ENCODE measurements around the gene DIP2C. TPM values are rescaled to one million over a fixed set of nuclear protein-coding genes. Genes with fewer than 3 reads are reported as not detected.

Gene DIP2C
- polyA plus RNA-seq, 3 donors = 0.11 TPM; not detected in 2

DNA sequence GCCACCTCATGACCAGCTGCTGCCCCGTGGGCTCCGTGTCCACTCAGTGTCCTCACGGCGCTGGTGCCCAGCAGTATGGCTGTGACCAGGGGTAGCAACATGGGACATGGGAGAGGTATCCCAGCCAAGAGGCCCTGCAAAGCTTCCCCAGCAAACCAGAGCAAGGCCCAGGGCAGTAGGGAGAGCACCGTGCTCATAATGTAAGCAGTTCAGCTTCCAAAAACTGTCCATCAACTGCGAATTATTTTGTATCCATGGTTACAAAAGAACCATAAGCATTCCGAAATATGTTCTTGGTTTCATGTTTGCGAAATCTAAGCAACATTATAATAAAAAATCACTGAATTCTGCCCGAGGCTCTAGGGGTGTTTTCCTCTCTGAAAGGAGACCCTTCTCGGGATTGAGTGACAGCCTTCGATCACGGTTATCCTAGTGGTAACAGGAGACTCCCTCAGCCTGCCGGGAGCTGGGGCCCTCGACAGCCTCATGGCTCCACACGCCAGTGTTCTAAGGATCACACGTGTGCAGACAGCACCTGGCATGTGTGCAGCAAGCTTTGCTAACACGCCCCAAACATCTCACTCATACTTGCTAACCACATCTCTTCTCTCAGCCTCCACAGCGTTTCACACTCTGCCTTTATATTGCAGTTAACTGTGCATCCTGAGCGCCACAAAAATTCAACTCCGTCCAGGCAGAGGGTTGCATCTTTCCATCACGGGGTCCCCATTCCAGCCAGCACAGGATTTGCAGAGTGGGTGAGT lies 117.6 kb downstream of the DIP2C start:
- H3K4me3 Mint-ChIP-seq = no peak overlapping the region
- Histone ChIP-seq H3K4me3 (replicated peaks in 1 of 3; ENCODE audit: low read depth in 2 of 3, low read length in 3 of 3) (no peak overlapping the region), H2AFZ (ENCODE audit: insufficient read depth, low read depth, low read length, poor library complexity, severe bottlenecking) (no peak overlapping the region), H3K4me1 (ENCODE audit: control insufficient read depth in 1 of 2, insufficient read depth in 2 of 2, low read length in 2 of 2) (no peaks in the 10 kb centered on the region), H3K79me2 (ENCODE audit: insufficient read depth, low read length) (no peaks in the 10 kb centered on the region), H3K27me3 (ENCODE audit: control insufficient read depth in 2 of 2, insufficient read depth in 2 of 2, low read length in 2 of 2) (no peaks in the 10 kb centered on the region), H3K27ac (ENCODE audit: low read depth in 1 of 2, low read length in 2 of 2) (no peak overlapping the region), H3K9me3 (replicated peaks in 1 of 2; ENCODE audit: control insufficient read depth in 1 of 2, insufficient read depth in 1 of 2, low read length in 2 of 2) (peaks cover 0 to 15% of the 10 kb centered on the region in 2 donors), H3K9ac (ENCODE audit: insufficient read depth, low read length, poor library complexity, severe bottlenecking) (no peak overlapping the region), H3K4me2 (replicated peaks; ENCODE audit: extremely low read depth, low read length, poor library complexity, severe bottlenecking) (no peak overlapping the region), H3K36me3 (replicated peaks in 1 of 2; ENCODE audit: control insufficient read depth in 1 of 2, insufficient read depth in 2 of 2, low read length in 2 of 2) (no peaks in the 10 kb centered on the region), H4K20me1 (ENCODE audit: insufficient read depth, low read length) (no peaks in the 10 kb centered on the region)
- H3K4me1 Mint-ChIP-seq = no peaks in the 10 kb centered on the region
- 93% methylated on average over 16 of the region's 21 CpGs for WGBS (ENCODE audit: insufficient coverage)
- DNase-seq = no peak
- peaks cover 7 to 19% (median 16%) of the 10 kb centered on the region in 7 donors for H3K9me3 Mint-ChIP-seq
- peaks cover 6 to 18% (median 13%) of the 10 kb centered on the region in 3 donors for H3K27me3 Mint-ChIP-seq (ENCODE audit: low read depth in 3 of 3)
- intact Hi-C loops (cut with micrococcal nuclease) = no loop called here
- H3K36me3 Mint-ChIP-seq = no peaks in the 10 kb centered on the region
- TF ChIP-seq CTCF (IDR thresholded peaks at IDR 0.05) = no peak
- H3K27ac Mint-ChIP-seq = no peak overlapping the region

- H3K4me2 ChIP-seq (replicated peaks; ENCODE audit: extremely low read depth, low read length, poor library complexity, severe bottlenecking) = no peak overlapping the region
- H3K4me3 ChIP-seq (replicated peaks in 1 of 3; ENCODE audit: low read depth in 2 of 3, low read length in 3 of 3) = no peak overlapping the region
- peaks cover 0 to 15% of the 10 kb centered on the region in 2 donors for H3K9me3 ChIP-seq (replicated peaks in 1 of 2; ENCODE audit: control insufficient read depth in 1 of 2, insufficient read depth in 1 of 2, low read length in 2 of 2)
- no peaks in the 10 kb centered on the region for H3K36me3 Mint-ChIP-seq
- WGBS (ENCODE audit: insufficient coverage) = 77% methylated on average over 13 of the region's 13 CpGs
- no peak for TF ChIP-seq CTCF (IDR thresholded peaks at IDR 0.05)
- no peaks in the 10 kb centered on the region for H3K4me1 ChIP-seq (ENCODE audit: control insufficient read depth in 1 of 2, insufficient read depth in 2 of 2, low read length in 2 of 2)
- peaks cover 6 to 18% (median 16%) of the 10 kb centered on the region in 3 donors for H3K27me3 Mint-ChIP-seq (ENCODE audit: low read depth in 3 of 3)
- no peaks in the 10 kb centered on the region for H3K79me2 ChIP-seq (ENCODE audit: insufficient read depth, low read length)
- no peak overlapping the region for H2AFZ ChIP-seq (ENCODE audit: insufficient read depth, low read depth, low read length, poor library complexity, severe bottlenecking)
- intact Hi-C loops (cut with micrococcal nuclease) = no loop called here
- no peak overlapping the region for H3K27ac Mint-ChIP-seq
- H3K27ac ChIP-seq (ENCODE audit: low read depth in 1 of 2, low read length in 2 of 2) = no peak overlapping the region
- no peaks in the 10 kb centered on the region for H3K4me1 Mint-ChIP-seq
- DNase-seq = no peak
- H4K20me1 ChIP-seq (ENCODE audit: insufficient read depth, low read length) = no peaks in the 10 kb centered on the region
- no peaks in the 10 kb centered on the region for H3K36me3 ChIP-seq (replicated peaks in 1 of 2; ENCODE audit: control insufficient read depth in 1 of 2, insufficient read depth in 2 of 2, low read length in 2 of 2)
- no peak overlapping the region for H3K9ac ChIP-seq (ENCODE audit: insufficient read depth, low read length, poor library complexity, severe bottlenecking)
- peaks cover 7 to 20% (median 16%) of the 10 kb centered on the region in 7 donors for H3K9me3 Mint-ChIP-seq
- no peak overlapping the region for H3K4me3 Mint-ChIP-seq
- H3K27me3 ChIP-seq (ENCODE audit: control insufficient read depth in 2 of 2, insufficient read depth in 2 of 2, low read length in 2 of 2) = no peaks in the 10 kb centered on the region
Measured at GRCh38 chr10:571166-571565, 118.3 kb downstream of the DIP2C start.

All from CD14-positive monocyte (primary cell).